H1 (cell line): ENCODE measurements around the gene PGP. TPM values are rescaled to one million over a fixed set of nuclear protein-coding genes. Genes with fewer than 3 reads are reported as not detected.

ENCODE experiments used
- CTCF ChIA-PET: fragments of 300-600 bp; sonication (Branson Sonifier 250); formaldehyde crosslinking; loops from one replicate; lab custom pipeline; 2021; ENCODE audit not compliant: partially characterized antibody; lab: Charles Lee
- POLR2A ChIA-PET: fragments of 300-600 bp; sonication (Branson Sonifier 250); formaldehyde crosslinking; loops from one replicate; lab custom pipeline; 2021; ENCODE audit warnings: inconsistent platforms; ENCODE audit not compliant: partially characterized antibody; lab: Charles Lee
- DNase-seq, 2 experiments: peaks; one replicate each; pipeline versions ENCODE4 v3.0.0 to v3.0.0-alpha.2; 2010 to 2022; ENCODE audit warnings: low spot score in 2 of 2, low read depth in 1 of 2, mixed read lengths in 1 of 2
- FAIRE-seq: peaks from 2 replicates; lab custom pipeline; 2011; peaks lifted over from hg19 to GRCh38; lab: Jason Lieb, UNC
- H2AFZ ChIP-seq: 2 replicates; pipeline ENCODE4 v1.8.1; 2012; ENCODE audit warnings: low read length, inconsistent platforms
- H2AK5ac ChIP-seq: 2 replicates; pipeline ENCODE4 v1.6.1; 2013; ENCODE audit warnings: low read depth, low read length
- H2BK120ac ChIP-seq: replicated peaks from 2 replicates; pipeline ENCODE3; 2013; ENCODE audit warnings: low read depth, low read length, inconsistent platforms
- H2BK12ac ChIP-seq: 2 replicates; pipeline ENCODE4 v1.6.1; 2013; ENCODE audit warnings: low read depth, low read length
- H2BK15ac ChIP-seq: 2 replicates; pipeline ENCODE4 v1.6.1; 2013; ENCODE audit warnings: low read length
- H2BK20ac ChIP-seq: 2 replicates; pipeline ENCODE4 v1.6.1; 2013; ENCODE audit warnings: low read length
- H2BK5ac ChIP-seq: 2 replicates; pipeline ENCODE4 v1.6.1; 2013; ENCODE audit warnings: low read depth, low read length
- H3K14ac ChIP-seq: 2 replicates; pipeline ENCODE4 v1.6.1; 2013; ENCODE audit warnings: inconsistent platforms; ENCODE audit not compliant: insufficient read length
- H3K18ac ChIP-seq: 2 replicates; pipeline ENCODE4 v1.6.1; 2013; ENCODE audit warnings: low read length; ENCODE audit errors: extremely low read depth
- H3K23ac ChIP-seq: 2 replicates; pipeline ENCODE4 v1.6.1; 2013; ENCODE audit warnings: inconsistent platforms; ENCODE audit not compliant: insufficient read length
- H3K23me2 ChIP-seq: 2 replicates; pipeline ENCODE4 v1.6.1; 2013; ENCODE audit warnings: low read depth, low read length
- H3K27ac ChIP-seq: 2 replicates; pipeline ENCODE4 v1.6.1; 2011; ENCODE audit warnings: low read depth, low read length, inconsistent platforms
- H3K27me3 ChIP-seq, 4 experiments: replicated peaks in 1 of 4; 1 replicate in 1 of 4; 2 replicates in 3 of 4; pipeline versions ENCODE4 v1.6.1 to v1.8.1; 2011 to 2013; ENCODE audit warnings: low read length in 3 of 4, mild to moderate bottlenecking in 3 of 4, inconsistent platforms in 2 of 4, mixed read lengths in 2 of 4, moderate library complexity in 1 of 4; ENCODE audit not compliant: control insufficient read depth in 3 of 4, insufficient read depth in 3 of 4; ENCODE audit errors: extremely low read depth in 1 of 4
- H3K36me3 ChIP-seq, 4 experiments: 2 replicates each; pipeline versions ENCODE4 v1.6.1 to v1.8.1; 2011 to 2013; ENCODE audit warnings: mild to moderate bottlenecking in 4 of 4, low read length in 3 of 4, moderate library complexity in 2 of 4, control low read depth in 1 of 4, inconsistent platforms in 1 of 4; ENCODE audit not compliant: insufficient read depth in 4 of 4, control insufficient read depth in 2 of 4
- H3K4ac ChIP-seq: replicated peaks from 2 replicates; pipeline ENCODE3; 2013; ENCODE audit warnings: low read length, low read depth, mixed read lengths, inconsistent platforms; ENCODE audit not compliant: insufficient read length
- H3K4me1 ChIP-seq, 4 experiments: replicated peaks in 1 of 4; 1 replicate in 1 of 4; 2 replicates in 3 of 4; pipeline versions ENCODE4 v1.6.1 to v1.8.1; 2011 to 2013; ENCODE audit warnings: low read length in 3 of 4, inconsistent platforms in 2 of 4, mixed read lengths in 1 of 4; ENCODE audit not compliant: insufficient read depth in 4 of 4, control insufficient read depth in 3 of 4
- H3K4me2 ChIP-seq, 2 experiments: 2 replicates each; pipeline versions ENCODE4 v1.6.1 to v1.8.1; 2011 to 2013; ENCODE audit warnings: low read depth in 2 of 2, low read length in 2 of 2, control low read depth in 1 of 2, inconsistent platforms in 1 of 2, mild to moderate bottlenecking in 1 of 2; ENCODE audit not compliant: insufficient read depth in 1 of 2
- H3K4me3 ChIP-seq, 4 experiments: fragments of 200-600, 300-600 bp in 1 of 4; sonication (generic), shearing (Covaris generic), sonication (Bioruptor Twin) in 1 of 4; 2 replicates each; pipeline versions ENCODE4 v1.5.1 to v1.8.1; 2011 to 2016; ENCODE audit warnings: low read length in 4 of 4, low read depth in 3 of 4, control low read depth in 2 of 4, inconsistent platforms in 2 of 4, mild to moderate bottlenecking in 2 of 4, mixed read lengths in 1 of 4, moderate library complexity in 1 of 4; ENCODE audit not compliant: insufficient read depth in 2 of 4; ENCODE audit errors: extremely low read depth in 1 of 4
- H3K56ac ChIP-seq: replicated peaks from 2 replicates; pipeline ENCODE3; 2013; ENCODE audit warnings: low read depth, mild to moderate bottlenecking, mixed read lengths, low read length, inconsistent platforms; ENCODE audit not compliant: insufficient read length
- H3K79me1 ChIP-seq: 2 replicates; pipeline ENCODE4 v1.6.1; 2013; ENCODE audit warnings: low read depth, low read length, control low read depth
- H3K79me2 ChIP-seq, 2 experiments: 2 replicates each; pipeline versions ENCODE4 v1.6.1 to v1.8.1; 2012 to 2013; ENCODE audit warnings: low read length in 2 of 2, mild to moderate bottlenecking in 2 of 2, inconsistent platforms in 1 of 2; ENCODE audit not compliant: insufficient read depth in 2 of 2, control insufficient read depth in 1 of 2
- H3K9ac ChIP-seq, 4 experiments: replicated peaks in 1 of 4; 1 replicate in 1 of 4; 2 replicates in 3 of 4; pipeline versions ENCODE4 v1.6.1 to v1.8.1; 2011 to 2013; ENCODE audit warnings: low read depth in 3 of 4, low read length in 3 of 4, control low read depth in 2 of 4, mild to moderate bottlenecking in 2 of 4, moderate library complexity in 2 of 4, inconsistent platforms in 1 of 4; ENCODE audit errors: extremely low read depth in 1 of 4
- H3K9me3 ChIP-seq, 2 experiments: 2 replicates each; pipeline versions ENCODE4 v1.6.1 to v1.8.1; 2012 to 2013; ENCODE audit warnings: mild to moderate bottlenecking in 2 of 2, moderate library complexity in 2 of 2, control low read depth in 1 of 2, inconsistent platforms in 1 of 2, low read depth in 1 of 2, low read length in 1 of 2, mixed read lengths in 1 of 2; ENCODE audit not compliant: insufficient read depth in 2 of 2
- H4K20me1 ChIP-seq, 2 experiments: replicated peaks in 1 of 2; 2 replicates each; pipeline versions ENCODE3 to v1.8.1; 2011 to 2013; ENCODE audit warnings: inconsistent platforms in 2 of 2, low read length in 2 of 2, mild to moderate bottlenecking in 1 of 2; ENCODE audit not compliant: insufficient read depth in 2 of 2, control insufficient read depth in 1 of 2
- H4K5ac ChIP-seq: 2 replicates; pipeline ENCODE4 v1.6.1; 2013; ENCODE audit warnings: low read length, low read depth, mixed read lengths, inconsistent platforms; ENCODE audit not compliant: insufficient read length
- H4K8ac ChIP-seq: 2 replicates; pipeline ENCODE4 v1.8.0; 2013; ENCODE audit warnings: mild to moderate bottlenecking, moderate library complexity, low read length, inconsistent platforms; ENCODE audit not compliant: insufficient read depth; ENCODE audit errors: extremely low read depth
- H4K91ac ChIP-seq: replicated peaks from 2 replicates; pipeline ENCODE3; 2013; ENCODE audit warnings: low read length, mixed read lengths, inconsistent platforms; ENCODE audit not compliant: insufficient read length
- ASH2L ChIP-seq: fragments of 200-600, 300-600 bp; sonication (generic); IDR thresholded peaks from one replicate; pipeline ENCODE4 v1.7.1; 2017; ENCODE audit warnings: low read length
- BRCA1 ChIP-seq: IDR thresholded peaks from 2 replicates; pipeline ENCODE4 v1.6.1; 2012; ENCODE audit warnings: low read depth, low read length, improper control_type of control experiment
- JUN ChIP-seq: IDR thresholded peaks from 2 replicates; pipeline ENCODE4 v1.6.1; 2011; ENCODE audit warnings: low read depth, mild to moderate bottlenecking, improper control_type of control experiment, low read length
- KDM1A ChIP-seq: fragments of 200-600, 300-600 bp; sonication (generic); IDR thresholded peaks from 2 replicates; pipeline ENCODE4 v1.7.1; 2016; ENCODE audit warnings: mild to moderate bottlenecking, low read length, borderline replicate concordance
- RFX5 ChIP-seq: IDR thresholded peaks from 2 replicates; pipeline ENCODE4 v1.6.1; 2011; ENCODE audit warnings: low read depth, low read length, improper control_type of control experiment, borderline replicate concordance
- SIN3A ChIP-seq, 2 experiments: IDR thresholded peaks in 1 of 2; conservative IDR thresholded peaks in 1 of 2; 2 replicates each; pipeline ENCODE4 v1.6.1; 2011 to 2012; ENCODE audit warnings: low read length in 2 of 2, improper control_type of control experiment in 1 of 2, low read depth in 1 of 2, mild to moderate bottlenecking in 1 of 2
- TAF7 ChIP-seq: optimal IDR thresholded peaks from 2 replicates; pipeline ENCODE3; 2011; ENCODE audit warnings: low read depth, mild to moderate bottlenecking, inconsistent platforms, low read length, moderate library complexity, borderline replicate concordance
- TEAD4 ChIP-seq: IDR thresholded peaks from 2 replicates; pipeline ENCODE4 v1.6.1; 2012; ENCODE audit warnings: low read depth, low read length, inconsistent platforms, mixed read lengths
- WGBS, 2 experiments: shearing (Covaris generic) in 1 of 2; methylation state at CpG; one replicate each; pipeline versions ENCODE4 v1.1.6 to v1.1.7; 2013 to 2015; ENCODE audit warnings: low lambda C conversion rate in 2 of 2, mixed read lengths in 2 of 2, inconsistent platforms in 1 of 2, low coverage in 1 of 2, missing lambda C conversion rate in 1 of 2; ENCODE audit not compliant: insufficient replicate concordance in 2 of 2, insufficient coverage in 1 of 2, insufficient read length in 1 of 2; ENCODE audit errors: extremely low coverage in 1 of 2, missing lambda C conversion rate in 1 of 2; 5-methylcytosine and 5-hydroxymethylcytosine counted together
- polyA plus RNA-seq, 7 experiments: library from polyadenylated mRNA; depleted of rRNA in 3 of 7; stranded (reverse) in 5 of 7; unstranded in 2 of 7; fragments of >200 nt in 5 of 7; fragments of 200-250 nt in 2 of 7; gene quantifications; 1 replicate in 5 of 7; 2 replicates in 1 of 7; 4 replicates in 1 of 7; pipeline versions ENCODE4 v1.2.1 to v1.2.3, GENCODE V29; 2011 to 2013; ENCODE audit warnings: missing spikeins in 2 of 7, mixed read lengths in 2 of 7
- total RNA-seq: library from RNA; stranded (reverse); fragmentation: NEBNext Ultra II Directional; extraction: Animal tissue kit (Norgen Biotek cat#: 25700); gene quantifications from 2 replicates; pipeline ENCODE4 v1.2.1, GENCODE V29; 2021
- TF ChIP-seq, protein P1 (sequence below): IDR thresholded peaks from 2 replicates; pipeline ENCODE4 v1.6.1; 2011; ENCODE audit warnings: low read length, improper control_type of control experiment

PGP gene
- total and polyA plus RNA-seq, 2 of the 8 experiments (the other 6 are each of a cell fraction or from before 2014, with no cell fraction given): 30.9 to 55.9 TPM

DNA sequence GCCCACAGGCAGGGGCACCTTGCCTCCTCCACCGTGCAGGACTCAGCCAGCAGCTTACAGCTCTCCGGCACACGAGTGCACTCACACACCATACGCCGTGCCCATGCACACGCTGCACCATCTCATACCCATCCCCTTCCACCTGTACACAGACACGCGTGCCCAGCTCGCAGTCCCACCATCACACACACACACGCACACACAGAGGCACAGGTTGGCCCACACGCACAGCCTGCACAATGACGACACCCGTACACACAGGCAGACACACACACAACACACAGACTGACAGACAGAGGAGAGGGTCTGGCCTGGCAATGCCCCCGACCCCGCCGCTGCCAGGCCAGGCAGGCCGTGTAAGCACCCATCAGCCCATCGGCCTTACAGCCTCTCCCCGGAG lies 30.3 kb downstream of the PGP start:
- Histone ChIP-seq H4K20me1 (peaks cover 0 to 6% of the 10 kb centered on the region in 2 experiments), H2BK12ac (0 out of 2 replicates have a peak overlapping the region, but pooled peaks have one; percentile 5), H3K9me3 (no peaks in the 10 kb centered on the region), H3K23me2 (peaks cover 2% of the 10 kb centered on the region; the same call in 1 of the 2 replicates), H4K91ac (peak overlapping the region; percentile 65), H3K18ac (no peak overlapping the region), H3K27ac (no peak overlapping the region), H3K14ac (no peak overlapping the region), H2AFZ (no peak overlapping the region), H3K79me2 (no peaks in the 10 kb centered on the region), H3K4me3 (no peak overlapping the region), H2BK5ac (no peak overlapping the region; the same call in 1 of the 2 replicates), H2AK5ac (no peak overlapping the region), H4K5ac (no peak overlapping the region), H3K4me1 (peaks cover 0 to 7% (median 2%) of the 10 kb centered on the region in 4 experiments; a peak in 4 of 7 replicates), H2BK15ac (0 out of 2 replicates have a peak overlapping the region, but pooled peaks have one; percentile 46), H3K4ac (no peak overlapping the region), H3K56ac (no peak overlapping the region), H3K27me3 (no peaks in the 10 kb centered on the region; a peak in 1 of 7 replicates), H4K8ac (no peak overlapping the region), H3K23ac (no peak overlapping the region), H2BK120ac (no peak overlapping the region), H3K79me1 (no peaks in the 10 kb centered on the region), H2BK20ac (no peak overlapping the region), H3K4me2 (no peak overlapping the region), H3K36me3 (peaks cover 0 to 4% (median 0%) of the 10 kb centered on the region in 4 experiments; a peak in 1 of 8 replicates), H3K9ac (no peak overlapping the region)
- 95% methylated on average over 19 of the region's 19 CpGs; no CpG with 5 or more reads in 1 of the 2 experiments for WGBS, 2 experiments
- no peak for FAIRE-seq
- ChIA-PET CTCF (interaction anchor here (0.5 to 0.8 kb wide), 2 partner anchors 10 to 128 kb away, joined by 3 to 4 read pairs; no protein-coding TSS in a partner anchor), POLR2A (interaction anchor here (0.6 to 4.9 kb wide), 10 partner anchors 8 to 54 kb away, joined by 3 to 17 read pairs (median 3); partner anchors contain the start of genes BRICD5, PGP and TRAF7)
- no peak for DNase-seq
- no peak for TF ChIP-seq KDM1A
- no peak for TF ChIP-seq RFX5
- no peak for TF ChIP-seq TAF7
- TF ChIP-seq ASH2L: no peak
- TF ChIP-seq JUN: no peak
- no peak for TF ChIP-seq BRCA1
- TF ChIP-seq TEAD4: no peak
- TF ChIP-seq, protein P1, sequence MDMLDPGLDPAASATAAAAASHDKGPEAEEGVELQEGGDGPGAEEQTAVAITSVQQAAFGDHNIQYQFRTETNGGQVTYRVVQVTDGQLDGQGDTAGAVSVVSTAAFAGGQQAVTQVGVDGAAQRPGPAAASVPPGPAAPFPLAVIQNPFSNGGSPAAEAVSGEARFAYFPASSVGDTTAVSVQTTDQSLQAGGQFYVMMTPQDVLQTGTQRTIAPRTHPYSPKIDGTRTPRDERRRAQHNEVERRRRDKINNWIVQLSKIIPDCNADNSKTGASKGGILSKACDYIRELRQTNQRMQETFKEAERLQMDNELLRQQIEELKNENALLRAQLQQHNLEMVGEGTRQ: no peak
- no peak for TF ChIP-seq SIN3A (conservative IDR thresholded peaks at IDR 0.05 in 1 of 2, IDR thresholded peaks at IDR 0.05 in 1 of 2; ENCODE audit: low read depth in 1 of 2, low read length in 2 of 2)
